Type B pancreatic cell (in vitro differentiated cells): ENCODE measurements around the gene SMIM28. TPM values are rescaled to one million over a fixed set of nuclear protein-coding genes. Genes with fewer than 3 reads are reported as not detected.

Source experiments
- DNase-seq: peaks from one replicate; pipeline ENCODE4 v3.0.0; 2021; ENCODE audit warnings: mixed read lengths; ENCODE audit not compliant: unreplicated experiment; ENCODE audit errors: extremely low spot score
- H3K27ac Mint-ChIP-seq: 2 replicates; pipeline ENCODE4 v1.8.0; 2021; ENCODE audit warnings: mild to moderate bottlenecking, mixed read lengths
- H3K27me3 Mint-ChIP-seq: 2 replicates; pipeline ENCODE4 v1.8.0; 2021; ENCODE audit warnings: mixed read lengths
- H3K36me3 Mint-ChIP-seq: 2 replicates; pipeline ENCODE4 v1.8.0; 2021; ENCODE audit warnings: mixed read lengths
- H3K4me1 Mint-ChIP-seq: one replicate; pipeline ENCODE4 v1.8.0; 2021; ENCODE audit warnings: mixed read lengths; ENCODE audit not compliant: unreplicated experiment
- H3K4me3 Mint-ChIP-seq: 2 replicates; pipeline ENCODE4 v1.8.0; 2021; ENCODE audit warnings: mild to moderate bottlenecking, mixed read lengths
- H3K9me3 Mint-ChIP-seq: 2 replicates; pipeline ENCODE4 v1.8.0; 2021; ENCODE audit warnings: mixed read lengths
- CTCF ChIP-seq: fragments of 200-600 bp; sonication (generic); conservative IDR thresholded peaks from 2 replicates; pipeline ENCODE4 v1.5.0; 2021; ENCODE audit warnings: antibody characterized with exemption, mild to moderate bottlenecking
- total RNA-seq: library from RNA; stranded (reverse); gene quantifications from 2 replicates; pipeline ENCODE4 v1.2.1, GENCODE V29; 2021; ENCODE audit warnings: low replicate concordance

Gene SMIM28
- total RNA-seq, 1 donor from 2014 or later = not detected

- H3K9me3 Mint-ChIP-seq = no peaks in the 10 kb centered on the region
- H3K27ac Mint-ChIP-seq = no peak overlapping the region
- DNase-seq = no peak
- no peak for TF ChIP-seq CTCF
- peaks cover 44% of the 10 kb centered on the region for H3K36me3 Mint-ChIP-seq
- no peaks in the 10 kb centered on the region for H3K27me3 Mint-ChIP-seq
- no peaks in the 10 kb centered on the region for H3K4me1 Mint-ChIP-seq
- H3K4me3 Mint-ChIP-seq = no peak overlapping the region
Observed at GRCh38 chr6:138419766-138420165, 42.1 kb downstream of the SMIM28 start.

- H3K27me3 Mint-ChIP-seq = no peaks in the 10 kb centered on the region
- no peak for DNase-seq
- no peak overlapping the region for H3K27ac Mint-ChIP-seq
- H3K4me3 Mint-ChIP-seq = no peak overlapping the region
- H3K4me1 Mint-ChIP-seq = no peaks in the 10 kb centered on the region
- H3K36me3 Mint-ChIP-seq = peaks cover 45% of the 10 kb centered on the region
- no peaks in the 10 kb centered on the region for H3K9me3 Mint-ChIP-seq
- no peak for TF ChIP-seq CTCF
Observed at GRCh38 chr6:138420356-138420755, 42.7 kb downstream of the SMIM28 start.

GRCh38 chr6:138421089-138421488, 43.4 kb downstream of the SMIM28 start:
- TF ChIP-seq CTCF = no peak
- DNase-seq = no peak
- H3K4me3 Mint-ChIP-seq = no peak overlapping the region

GRCh38 chr6:138421608-138422007, 43.9 kb downstream of the SMIM28 start:
- Mint-ChIP-seq H3K9me3 (no peaks in the 10 kb centered on the region), H3K4me3 (no peak overlapping the region), H3K27me3 (no peaks in the 10 kb centered on the region), H3K4me1 (no peaks in the 10 kb centered on the region), H3K36me3 (peaks cover 44% of the 10 kb centered on the region), H3K27ac (no peak overlapping the region)
- no peak for TF ChIP-seq CTCF
- no peak for DNase-seq

More at GRCh38 chr6:138421089-138421488, 43.4 kb downstream of the SMIM28 start:
- Mint-ChIP-seq H3K36me3 (peaks cover 47% of the 10 kb centered on the region), H3K27ac (no peak overlapping the region), H3K4me1 (no peaks in the 10 kb centered on the region), H3K9me3 (no peaks in the 10 kb centered on the region), H3K27me3 (no peaks in the 10 kb centered on the region)

- H3K27ac Mint-ChIP-seq = peak overlapping the region; percentile 3
- H3K27me3 Mint-ChIP-seq = no peaks in the 10 kb centered on the region
- H3K4me1 Mint-ChIP-seq = no peaks in the 10 kb centered on the region
- no peak overlapping the region for H3K4me3 Mint-ChIP-seq
- no peak for TF ChIP-seq CTCF
- no peak for DNase-seq
- peaks cover 34% of the 10 kb centered on the region for H3K36me3 Mint-ChIP-seq
- H3K9me3 Mint-ChIP-seq = no peaks in the 10 kb centered on the region
Observed at GRCh38 chr6:138422861-138423260, 45.2 kb downstream of the SMIM28 start.
